Non-pigmented ciliary epithelial cell (primary cell): ENCODE measurements around the gene HBA1.
"Not testable (repeated sequence)": the region's sequence is repeated elsewhere in the genome, so short reads cannot be mapped to it uniquely, and the experiment has no call there.

Experiments used
- DNase-seq: peaks from one replicate; pipeline ENCODE4 v3.0.0-alpha.2; 2010; ENCODE audit warnings: low read depth

HBA1 gene

DNA sequence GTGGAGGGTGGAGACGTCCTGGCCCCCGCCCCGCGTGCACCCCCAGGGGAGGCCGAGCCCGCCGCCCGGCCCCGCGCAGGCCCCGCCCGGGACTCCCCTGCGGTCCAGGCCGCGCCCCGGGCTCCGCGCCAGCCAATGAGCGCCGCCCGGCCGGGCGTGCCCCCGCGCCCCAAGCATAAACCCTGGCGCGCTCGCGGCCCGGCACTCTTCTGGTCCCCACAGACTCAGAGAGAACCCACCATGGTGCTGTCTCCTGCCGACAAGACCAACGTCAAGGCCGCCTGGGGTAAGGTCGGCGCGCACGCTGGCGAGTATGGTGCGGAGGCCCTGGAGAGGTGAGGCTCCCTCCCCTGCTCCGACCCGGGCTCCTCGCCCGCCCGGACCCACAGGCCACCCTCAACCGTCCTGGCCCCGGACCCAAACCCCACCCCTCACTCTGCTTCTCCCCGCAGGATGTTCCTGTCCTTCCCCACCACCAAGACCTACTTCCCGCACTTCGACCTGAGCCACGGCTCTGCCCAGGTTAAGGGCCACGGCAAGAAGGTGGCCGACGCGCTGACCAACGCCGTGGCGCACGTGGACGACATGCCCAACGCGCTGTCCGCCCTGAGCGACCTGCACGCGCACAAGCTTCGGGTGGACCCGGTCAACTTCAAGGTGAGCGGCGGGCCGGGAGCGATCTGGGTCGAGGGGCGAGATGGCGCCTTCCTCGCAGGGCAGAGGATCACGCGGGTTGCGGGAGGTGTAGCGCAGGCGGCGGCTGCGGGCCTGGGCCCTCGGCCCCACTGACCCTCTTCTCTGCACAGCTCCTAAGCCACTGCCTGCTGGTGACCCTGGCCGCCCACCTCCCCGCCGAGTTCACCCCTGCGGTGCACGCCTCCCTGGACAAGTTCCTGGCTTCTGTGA is at the start of gene HBA1:
HBA1 (plus strand) TSS at position 204 of the 906 bp plus-strand sequence; CDS start at position 241, 37 bp downstream.
- DNase-seq: not testable (repeated sequence)

DNA sequence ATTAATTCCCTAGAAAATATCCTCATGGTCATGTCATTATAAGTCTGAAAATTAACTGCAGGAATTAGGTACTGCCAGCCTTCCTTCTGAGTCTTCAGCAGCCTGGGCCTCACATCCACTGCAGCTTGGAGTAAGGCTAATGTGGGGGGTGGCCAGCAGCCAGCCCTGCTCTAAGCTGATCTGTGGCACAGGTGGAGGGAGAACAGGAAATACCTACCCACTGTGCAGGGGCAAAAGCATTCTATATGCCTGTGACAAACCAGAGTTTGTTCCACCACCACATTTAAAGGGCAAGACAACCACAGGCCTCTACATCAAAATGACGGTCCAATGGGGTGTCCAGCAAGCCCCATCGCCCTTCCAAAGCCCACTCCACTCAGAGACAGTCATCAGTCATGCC is 47.4 kb upstream of the HBA1 start:
- no peak for DNase-seq

DNA sequence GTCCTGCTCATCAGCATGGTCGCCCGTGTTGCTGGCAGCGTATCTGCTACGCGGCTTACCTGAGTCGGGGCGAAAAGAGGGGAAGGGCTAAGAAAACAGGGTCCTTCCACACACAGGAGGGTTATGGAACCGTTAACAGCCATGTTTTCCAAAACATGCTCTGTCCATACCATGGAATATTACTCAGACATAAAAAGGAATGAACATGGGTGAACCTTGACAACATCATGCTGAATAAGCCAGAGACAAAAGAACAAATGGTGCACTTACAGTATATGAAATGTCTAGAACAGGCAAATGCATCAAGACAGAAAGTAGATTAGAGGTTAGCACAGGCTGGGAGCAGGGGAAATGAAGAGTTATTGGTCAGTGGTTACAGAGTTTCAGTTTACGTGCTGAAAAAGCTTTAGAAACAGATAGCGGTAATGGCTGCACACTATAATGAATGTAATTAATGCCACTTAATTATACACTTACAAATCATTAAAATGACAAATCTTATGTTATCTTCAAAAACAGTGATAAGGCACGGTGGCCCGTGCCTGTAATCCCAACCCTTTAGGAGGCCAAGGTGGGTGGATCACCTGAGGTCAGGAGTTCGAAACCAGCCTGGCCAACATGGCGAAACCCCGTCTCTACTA is 45.8 kb upstream of the HBA1 start:
- no peak for DNase-seq

DNA sequence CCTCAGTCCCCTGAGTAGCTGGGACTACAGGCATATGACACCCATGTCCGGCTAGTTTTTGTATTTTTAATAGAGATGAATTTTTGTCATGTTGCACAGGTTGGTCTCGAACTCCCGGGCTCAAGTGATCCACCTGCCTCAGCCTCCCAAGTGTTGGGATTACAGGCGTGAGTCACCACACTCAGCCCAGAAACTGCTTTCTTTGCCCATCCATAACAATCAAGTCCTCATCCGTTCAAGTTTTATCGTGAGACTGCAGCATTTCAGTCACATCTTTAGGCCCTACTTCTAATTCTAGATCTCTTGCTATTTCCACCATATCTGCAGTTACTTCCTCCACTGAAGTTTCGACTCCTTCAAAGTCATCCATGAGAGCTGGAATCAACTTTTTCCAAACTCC is 44.4 kb upstream of the HBA1 start:
- no peak for DNase-seq

DNA sequence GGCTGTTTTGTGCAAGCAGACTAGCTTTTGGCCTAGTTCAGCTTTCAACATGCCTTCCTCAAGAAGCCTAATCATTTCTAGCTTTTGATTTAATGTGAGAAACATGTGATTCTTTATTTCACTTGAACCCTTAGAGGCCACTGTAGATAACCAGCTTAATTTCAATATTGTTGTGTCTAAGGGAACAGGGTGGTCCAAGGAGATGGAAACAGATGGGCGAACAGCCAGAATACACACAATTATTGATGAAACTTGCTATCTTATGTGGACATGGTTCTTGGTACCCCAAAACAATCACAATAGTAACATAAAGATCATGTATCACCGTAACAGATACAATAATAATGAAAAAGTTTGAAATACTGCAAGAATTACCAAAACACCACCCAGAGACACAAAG is 42.8 kb upstream of the HBA1 start:
- no peak for DNase-seq

DNA sequence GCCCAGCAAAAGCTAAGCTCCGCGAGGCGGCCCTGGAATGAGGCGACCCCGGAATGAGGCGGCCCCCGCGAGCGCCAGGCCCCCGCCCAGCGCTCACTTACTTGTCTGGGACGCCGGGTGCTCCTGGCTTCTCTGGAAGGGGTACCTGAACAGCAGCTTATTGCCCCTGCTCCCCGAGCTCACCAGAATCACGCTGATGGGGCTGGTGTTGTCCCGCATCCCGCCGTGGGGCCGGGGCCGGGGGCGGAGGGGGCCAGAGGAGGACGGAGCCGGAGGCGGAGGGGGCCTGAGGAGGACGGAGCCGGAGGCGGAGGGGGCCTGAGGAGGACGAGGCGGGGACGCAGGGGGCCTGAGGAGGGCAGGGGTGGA is 38.4 kb upstream of the HBA1 start:
- no peak for DNase-seq

DNA sequence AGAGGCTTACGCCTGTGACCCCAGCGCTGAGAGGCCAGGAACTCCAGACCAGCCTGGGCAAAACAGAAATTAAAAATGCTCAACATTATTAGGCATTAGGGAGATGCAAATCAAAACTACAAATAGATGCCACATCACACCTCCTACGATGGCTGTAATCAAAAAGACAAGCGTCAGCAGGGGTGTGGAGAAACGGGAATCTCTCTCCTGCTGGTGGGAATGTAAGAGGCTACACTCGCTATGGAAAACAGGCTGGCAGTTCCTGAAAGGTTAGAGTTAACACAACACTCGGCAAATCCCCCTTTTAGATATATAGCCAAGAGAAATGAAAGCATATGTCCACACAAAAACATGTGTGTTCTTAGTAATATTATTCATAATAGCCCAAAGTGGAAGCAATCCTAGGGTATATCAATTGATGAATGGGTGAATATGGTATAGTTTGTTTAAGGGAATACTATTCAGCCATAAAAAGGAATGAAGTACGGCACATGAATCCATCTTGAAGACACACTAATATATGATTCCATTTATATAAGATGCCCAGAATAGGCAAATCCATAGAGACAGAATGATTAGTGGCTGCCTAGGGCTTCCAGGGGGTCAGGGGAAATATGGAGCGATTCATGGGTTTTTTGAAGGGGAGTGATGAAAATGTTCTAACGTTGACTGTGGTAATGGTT is 36.2 kb upstream of the HBA1 start:
- no peak for DNase-seq

DNA sequence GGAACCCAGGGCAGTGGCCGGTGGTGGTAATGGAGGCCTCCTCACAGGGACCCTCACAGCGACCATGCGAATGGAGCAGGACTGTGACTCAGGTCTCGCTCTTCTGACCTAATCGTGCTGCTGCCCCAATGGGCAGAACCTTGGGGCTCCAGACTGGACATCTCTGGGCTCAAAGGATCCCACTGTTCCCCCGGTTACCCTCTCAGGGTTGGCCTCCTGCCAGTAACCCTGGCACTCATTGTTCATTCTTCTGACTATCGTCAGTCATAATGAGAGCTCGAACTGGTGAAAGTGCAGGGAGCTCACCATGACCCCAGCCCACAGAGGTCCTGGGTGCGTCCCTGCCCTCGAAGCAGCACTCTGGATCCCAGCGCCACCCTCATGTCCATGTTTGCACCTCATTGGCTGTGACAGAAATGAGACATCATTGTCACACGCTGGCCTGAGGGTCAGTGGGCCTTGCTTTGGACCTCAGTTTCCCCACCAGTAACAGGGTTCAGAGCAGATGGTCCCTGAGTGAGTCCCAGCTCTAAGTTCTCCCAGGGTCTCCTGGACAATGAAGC is 34.0 kb upstream of the HBA1 start:
- DNase-seq: no peak

DNA sequence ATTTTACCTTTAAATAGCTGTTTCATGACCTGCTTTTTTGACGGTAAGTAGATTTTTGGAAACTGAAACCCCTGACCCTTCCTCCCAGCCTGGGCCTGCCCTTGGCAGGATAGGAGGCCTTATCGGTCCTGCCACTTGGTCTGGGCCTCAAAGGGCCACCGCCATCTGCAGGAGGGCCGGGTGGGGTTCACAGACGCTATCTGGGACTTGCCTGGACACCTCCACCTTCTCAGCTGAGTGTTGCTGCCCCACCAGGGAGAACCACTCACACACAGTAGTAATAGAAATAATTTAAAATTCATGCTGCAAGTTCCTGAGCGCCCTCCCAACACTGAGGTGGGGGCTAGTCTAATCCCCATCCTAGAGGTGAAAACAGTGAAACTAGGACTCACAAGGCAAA is 33.4 kb upstream of the HBA1 start:
- DNase-seq: no peak

DNA sequence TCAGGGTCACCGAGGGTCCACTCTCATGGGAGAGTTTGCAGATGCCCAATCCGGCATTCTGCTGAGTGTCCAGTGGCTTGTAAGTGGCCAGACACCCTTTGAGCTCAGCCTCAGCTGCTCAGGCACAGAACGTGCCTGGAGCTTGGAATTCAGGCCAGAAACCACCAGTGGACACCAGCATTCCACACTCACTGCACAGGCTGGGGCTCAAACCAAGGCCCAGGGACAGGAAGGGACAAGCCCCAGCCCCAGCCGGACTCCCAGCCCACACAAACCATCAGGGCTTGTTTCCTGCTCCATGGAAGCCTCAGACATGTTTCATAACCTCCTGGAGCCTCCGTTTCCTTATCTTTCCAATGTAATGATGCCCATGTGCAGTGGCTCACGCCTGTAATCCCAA is 33.0 kb upstream of the HBA1 start:
- no peak for DNase-seq

DNA sequence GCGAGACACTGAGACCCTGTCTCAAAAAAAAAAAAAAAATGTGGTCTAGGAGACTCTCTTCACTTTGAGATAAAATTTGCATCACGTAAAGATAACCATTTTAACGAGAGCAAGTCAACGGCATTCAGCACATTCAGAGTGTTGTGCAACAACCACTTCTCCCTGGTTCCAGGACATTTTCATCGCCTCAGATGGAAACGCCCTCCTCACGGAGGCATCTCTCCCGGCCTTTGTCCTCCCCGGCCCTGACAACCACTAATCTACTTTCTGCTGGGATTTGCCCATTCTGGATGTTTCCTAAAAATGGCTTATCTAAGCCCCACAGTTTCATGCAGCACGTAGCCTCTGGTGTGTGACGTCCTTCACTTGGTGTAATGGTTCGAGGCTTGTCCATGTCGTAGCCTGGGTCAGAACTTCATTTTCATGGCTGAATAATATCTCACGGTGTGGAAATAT is 31.7 kb upstream of the HBA1 start:
- DNase-seq: no peak

DNA sequence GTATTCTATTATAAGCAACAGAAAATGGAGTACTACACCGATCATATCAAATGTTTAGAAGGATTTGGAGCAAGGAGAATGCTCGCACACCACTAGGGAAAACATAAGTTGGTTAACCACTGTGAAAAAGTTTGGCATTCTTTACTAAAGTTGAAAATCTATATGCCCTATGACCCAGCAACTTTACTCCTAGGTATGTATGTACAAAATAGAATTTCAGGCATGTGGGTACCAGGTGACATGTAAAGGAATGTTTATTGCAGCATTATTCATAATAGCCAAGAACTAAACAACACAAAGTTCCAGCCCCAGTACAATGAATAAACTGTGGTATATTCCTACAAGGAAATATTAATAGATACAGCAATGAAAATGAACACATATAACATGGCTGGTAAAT is 29.8 kb upstream of the HBA1 start:
- DNase-seq: no peak

DNA sequence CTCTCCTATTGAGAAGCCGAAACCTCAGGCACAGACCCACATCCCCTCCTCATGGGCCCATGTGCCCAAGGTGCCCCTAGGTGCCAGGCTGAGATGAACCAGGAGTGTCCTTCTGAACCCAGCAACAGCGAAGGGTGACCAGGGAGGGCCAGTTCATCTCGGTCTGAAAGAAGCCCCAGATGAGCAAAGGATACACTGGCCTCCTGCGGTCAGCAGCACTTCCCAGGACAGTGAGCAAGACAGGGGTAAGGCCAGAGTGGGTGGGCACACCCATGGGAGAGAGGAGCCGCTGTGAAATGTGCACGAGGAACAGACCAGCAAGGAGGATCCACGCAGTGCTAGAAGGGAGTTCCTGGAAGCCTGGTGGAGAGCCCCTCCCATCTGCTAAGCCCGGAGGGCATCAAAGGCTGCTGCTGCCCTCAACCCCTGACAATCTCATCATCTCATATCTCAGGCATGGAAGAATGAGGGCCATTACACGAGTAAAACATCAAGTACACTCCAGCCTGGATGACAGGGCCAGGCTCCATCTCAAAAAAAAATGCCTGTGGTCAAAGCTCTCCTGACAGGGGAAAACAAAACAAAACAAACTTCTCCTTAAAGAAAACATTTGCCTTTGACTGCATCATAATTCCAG is 27.3 kb upstream of the HBA1 start:
- no peak for DNase-seq

DNA sequence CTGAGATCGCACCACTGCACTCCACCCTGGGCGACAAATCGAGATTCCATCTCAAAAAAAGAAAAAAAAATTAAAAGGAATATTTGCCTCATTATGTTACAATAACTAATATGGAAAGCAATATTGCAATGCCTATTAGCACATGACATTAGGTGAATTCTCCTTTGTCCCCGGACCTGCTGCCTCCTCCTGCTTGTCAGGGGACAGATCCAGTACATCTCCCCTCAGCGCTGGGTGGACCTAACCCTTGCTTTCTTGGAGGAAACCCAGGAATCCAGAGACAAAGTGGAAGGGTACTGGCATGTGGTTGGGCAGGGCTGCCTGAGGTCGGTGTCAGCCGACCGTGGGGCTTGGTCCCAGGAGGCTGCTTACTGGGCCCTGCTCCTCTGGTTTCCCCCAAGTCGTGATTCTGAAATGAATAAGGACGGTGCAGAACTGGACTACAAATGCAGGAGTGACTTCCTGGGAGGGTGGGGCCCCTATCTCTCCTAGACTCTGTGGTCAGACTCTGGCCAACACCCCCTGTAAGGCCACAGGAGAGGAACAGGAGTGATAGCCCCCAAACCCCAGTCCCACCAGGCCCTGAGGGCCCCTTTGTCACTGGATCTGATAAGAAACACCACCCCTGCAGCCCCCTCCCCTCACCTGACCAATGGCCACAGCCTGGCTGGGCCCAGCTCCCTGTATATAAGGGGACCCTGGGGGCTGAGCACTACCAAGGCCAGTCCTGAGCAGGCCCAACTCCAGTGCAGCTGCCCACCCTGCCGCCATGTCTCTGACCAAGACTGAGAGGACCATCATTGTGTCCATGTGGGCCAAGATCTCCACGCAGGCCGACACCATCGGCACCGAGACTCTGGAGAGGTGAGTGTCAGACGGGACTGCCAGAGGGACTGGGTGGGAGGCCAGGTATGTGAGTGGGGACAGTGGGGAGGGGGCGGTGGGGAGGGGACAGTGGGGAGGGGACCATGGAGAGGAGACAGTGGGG is 24.0 kb upstream of the HBA1 start, which contains the start of gene HBZ:
HBZ (plus strand) TSS at position 504 of the 988 bp plus-strand sequence; CDS start at position 770, 266 bp downstream.
- no peak for DNase-seq

DNA sequence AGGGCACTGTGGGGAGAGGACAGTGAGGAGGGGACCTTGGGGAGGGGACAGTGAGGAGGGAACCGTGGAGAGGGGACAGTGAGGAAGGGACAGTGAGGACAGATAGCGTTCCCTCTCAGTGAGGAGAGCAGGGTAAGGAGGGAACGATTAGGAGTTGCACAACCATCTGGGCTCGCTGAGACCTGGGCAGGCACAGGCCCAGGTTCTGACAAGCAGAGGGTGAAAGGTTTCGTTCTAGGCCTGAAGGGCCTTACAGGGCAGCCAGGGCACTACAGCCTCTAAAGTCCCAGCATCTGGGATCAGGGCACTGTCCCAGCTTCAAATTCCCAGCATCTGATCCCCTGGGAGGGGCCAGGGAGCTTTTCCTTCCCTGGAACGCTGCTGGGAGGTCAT is 23.4 kb upstream of the HBA1 start:
- DNase-seq: not testable (repeated sequence)

DNA sequence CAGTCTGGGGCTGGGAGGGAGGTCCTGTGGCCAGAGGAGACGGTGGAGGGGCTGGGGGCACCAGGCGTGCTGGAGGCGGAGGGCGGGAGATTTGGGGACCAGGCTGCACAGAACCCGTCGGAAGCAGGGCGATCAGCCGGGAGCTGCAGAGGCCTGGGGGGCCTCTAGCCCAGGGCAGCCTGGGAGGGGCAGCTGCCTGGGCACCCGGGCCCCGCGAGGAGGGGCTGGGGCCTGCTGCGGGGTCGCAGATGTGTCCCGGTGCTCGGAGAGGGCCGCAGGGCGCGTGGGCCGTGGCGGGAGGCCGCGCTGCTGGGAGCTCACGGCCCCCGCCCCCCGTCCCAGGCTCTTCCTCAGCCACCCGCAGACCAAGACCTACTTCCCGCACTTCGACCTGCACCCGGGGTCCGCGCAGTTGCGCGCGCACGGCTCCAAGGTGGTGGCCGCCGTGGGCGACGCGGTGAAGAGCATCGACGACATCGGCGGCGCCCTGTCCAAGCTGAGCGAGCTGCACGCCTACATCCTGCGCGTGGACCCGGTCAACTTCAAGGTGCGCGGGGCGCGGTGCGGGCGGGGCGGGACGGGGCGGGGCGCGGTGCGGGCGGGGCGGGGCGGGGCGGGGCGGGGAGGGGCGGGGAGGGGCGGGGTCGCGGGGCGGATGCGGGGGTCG is 22.8 kb upstream of the HBA1 start:
- not testable (repeated sequence) for DNase-seq

DNA sequence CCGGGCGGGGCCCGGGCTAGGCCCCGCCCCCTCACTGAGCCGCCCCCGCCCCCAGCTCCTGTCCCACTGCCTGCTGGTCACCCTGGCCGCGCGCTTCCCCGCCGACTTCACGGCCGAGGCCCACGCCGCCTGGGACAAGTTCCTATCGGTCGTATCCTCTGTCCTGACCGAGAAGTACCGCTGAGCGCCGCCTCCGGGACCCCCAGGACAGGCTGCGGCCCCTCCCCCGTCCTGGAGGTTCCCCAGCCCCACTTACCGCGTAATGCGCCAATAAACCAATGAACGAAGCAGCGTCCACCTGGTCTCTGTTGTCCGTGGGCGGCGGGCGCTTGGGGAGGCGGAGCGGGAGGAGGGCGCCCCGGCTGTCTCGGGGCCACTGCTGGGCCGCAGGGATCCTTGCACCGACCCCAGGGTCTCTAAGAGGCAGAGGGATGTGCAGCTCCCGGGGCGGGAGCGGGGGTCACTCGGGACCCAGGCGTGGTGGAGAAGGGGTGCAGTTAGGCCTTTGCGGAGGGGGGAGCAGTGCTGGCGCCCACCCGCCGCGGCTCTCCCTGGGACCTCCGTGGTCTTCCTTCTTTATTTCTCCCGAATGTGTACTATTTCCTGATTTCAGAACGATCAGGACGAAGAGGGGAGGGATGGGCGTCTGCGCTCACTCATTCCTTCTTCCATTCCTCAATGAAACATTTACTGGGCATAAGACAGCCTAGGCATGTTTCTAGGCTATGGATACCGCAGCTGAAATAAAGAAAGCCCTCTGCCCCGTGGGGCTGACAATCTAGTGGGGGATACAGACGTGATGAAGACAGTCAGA is 22.1 kb upstream of the HBA1 start:
- no peak for DNase-seq

DNA sequence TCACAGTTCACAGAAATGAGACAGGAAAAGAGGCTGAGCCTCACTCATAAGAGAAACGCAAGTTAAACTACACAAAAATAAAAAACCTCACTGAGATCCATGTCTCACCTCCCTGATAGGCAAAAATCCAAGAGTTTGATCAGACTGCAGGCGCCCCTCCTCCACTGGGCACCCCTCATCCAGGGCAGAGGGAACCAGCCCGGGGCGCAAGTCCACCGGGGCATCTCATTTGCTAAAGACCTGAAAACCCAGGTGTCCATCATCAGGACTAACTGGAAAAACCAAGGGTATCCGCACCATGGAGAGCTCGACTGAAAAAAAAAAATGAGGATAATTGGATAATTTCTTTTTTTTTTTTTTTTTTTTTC is 21.5 kb upstream of the HBA1 start:
- no peak for DNase-seq

DNA sequence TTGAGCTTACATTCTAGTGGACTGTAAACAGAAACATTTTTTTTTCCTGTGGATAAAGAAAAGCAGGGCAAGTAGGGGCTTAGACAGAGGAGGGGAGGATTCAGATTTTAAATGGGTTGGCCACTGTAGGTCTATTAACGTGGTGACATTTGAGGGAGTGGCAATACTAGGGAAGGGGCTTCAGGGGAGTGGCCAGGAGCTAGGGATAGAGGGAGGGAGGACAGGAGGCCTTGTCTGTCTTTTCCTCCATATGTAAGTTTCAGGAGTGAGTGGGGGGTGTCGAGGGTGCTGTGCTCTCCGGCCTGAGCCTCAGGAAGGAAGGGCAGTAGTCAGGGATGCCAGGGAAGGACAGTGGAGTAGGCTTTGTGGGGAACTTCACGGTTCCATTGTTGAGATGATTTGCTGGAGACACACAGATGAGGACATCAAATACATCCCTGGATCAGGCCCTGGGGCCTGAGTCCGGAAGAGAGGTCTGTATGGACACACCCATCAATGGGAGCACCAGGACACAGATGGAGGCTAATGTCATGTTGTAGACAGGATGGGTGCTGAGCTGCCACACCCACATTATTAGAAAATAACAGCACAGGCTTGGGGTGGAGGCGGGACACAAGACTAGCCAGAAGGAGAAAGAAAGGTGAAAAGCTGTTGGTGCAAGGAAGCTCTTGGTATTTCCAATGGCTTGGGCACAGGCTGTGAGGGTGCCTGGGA is 17.2 kb upstream of the HBA1 start:
- DNase-seq: no peak
